Esophagus muscularis mucosa (tissue), 4 donors: ENCODE results near the gene PRKD1.

ENCODE experiments used
- EP300 ChIP-seq: sonication (generic); formaldehyde crosslinking; IDR thresholded peaks from one replicate; pipeline ENCODE4 v1.6.1; 2017; ENCODE audit warnings: antibody characterized with exemption
- POLR2A ChIP-seq: fragments of 450-650 bp; IDR thresholded peaks from one replicate; pipeline ENCODE4 v1.6.1; 2017; ENCODE audit warnings: antibody characterized with exemption, moderate library complexity, mild to moderate bottlenecking, low read depth
- POLR2AphosphoS5 ChIP-seq, 2 donors: sonication (generic); formaldehyde crosslinking; IDR thresholded peaks; one replicate each; pipeline ENCODE4 v1.6.1; 2017; ENCODE audit warnings: antibody characterized with exemption in 2 of 2
- TF ChIP-seq, protein P1 (sequence below), 3 experiments: fragments of 200-600 bp in 2 of 3; fragments of 450-650 bp in 1 of 3; sonication (generic) in 2 of 3; IDR thresholded peaks; one replicate each; pipeline ENCODE4 v1.5.1; 2017 to 2019; ENCODE audit warnings: antibody characterized with exemption in 3 of 3, mild to moderate bottlenecking in 2 of 3, moderate library complexity in 1 of 3

DNA sequence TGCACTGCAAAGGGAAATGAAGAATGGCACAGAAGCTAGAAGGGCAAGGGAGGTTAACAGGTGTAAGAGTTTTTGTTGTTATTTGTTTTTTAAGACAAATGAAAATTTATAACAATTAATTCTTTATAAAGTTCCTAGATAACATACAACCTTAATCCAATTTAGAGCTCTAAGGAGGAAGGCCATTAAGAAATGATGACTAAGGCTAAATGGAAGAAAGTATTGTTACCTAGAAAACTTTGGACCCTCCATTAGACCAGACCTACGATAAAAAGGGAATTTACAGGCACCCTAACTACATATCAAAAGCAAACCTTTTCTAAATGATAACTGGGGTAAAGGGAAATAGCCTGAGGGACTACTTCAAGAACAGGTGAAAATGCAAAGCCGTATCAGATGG lies 130.8 kb downstream of the PRKD1 start:
- no peak for TF ChIP-seq EP300
- TF ChIP-seq, protein P1, sequence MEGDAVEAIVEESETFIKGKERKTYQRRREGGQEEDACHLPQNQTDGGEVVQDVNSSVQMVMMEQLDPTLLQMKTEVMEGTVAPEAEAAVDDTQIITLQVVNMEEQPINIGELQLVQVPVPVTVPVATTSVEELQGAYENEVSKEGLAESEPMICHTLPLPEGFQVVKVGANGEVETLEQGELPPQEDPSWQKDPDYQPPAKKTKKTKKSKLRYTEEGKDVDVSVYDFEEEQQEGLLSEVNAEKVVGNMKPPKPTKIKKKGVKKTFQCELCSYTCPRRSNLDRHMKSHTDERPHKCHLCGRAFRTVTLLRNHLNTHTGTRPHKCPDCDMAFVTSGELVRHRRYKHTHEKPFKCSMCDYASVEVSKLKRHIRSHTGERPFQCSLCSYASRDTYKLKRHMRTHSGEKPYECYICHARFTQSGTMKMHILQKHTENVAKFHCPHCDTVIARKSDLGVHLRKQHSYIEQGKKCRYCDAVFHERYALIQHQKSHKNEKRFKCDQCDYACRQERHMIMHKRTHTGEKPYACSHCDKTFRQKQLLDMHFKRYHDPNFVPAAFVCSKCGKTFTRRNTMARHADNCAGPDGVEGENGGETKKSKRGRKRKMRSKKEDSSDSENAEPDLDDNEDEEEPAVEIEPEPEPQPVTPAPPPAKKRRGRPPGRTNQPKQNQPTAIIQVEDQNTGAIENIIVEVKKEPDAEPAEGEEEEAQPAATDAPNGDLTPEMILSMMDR (IDR thresholded peaks at IDR 0.05) = no peak
- TF ChIP-seq POLR2A = no peak
- no peak for TF ChIP-seq POLR2AphosphoS5 (IDR thresholded peaks at IDR 0.05)
